Ovary (tissue), 9 donors: ENCODE measurements around the gene CCL1. TPM values are rescaled to one million over a fixed set of nuclear protein-coding genes. Genes with fewer than 3 reads are reported as not detected.

Source experiments
- DNase-seq, 5 donors: peaks; one replicate each; pipeline ENCODE4 v3.0.0-alpha.2; 2019 to 2020
- H3K27ac ChIP-seq, 2 donors: fragments of 200-600 bp; one replicate each; pipeline versions ENCODE4 v1.5.1 to v1.8.0; 2019 to 2022
- H3K27me3 ChIP-seq: fragments of 200-600 bp; one replicate; pipeline ENCODE4 v1.8.0; 2022
- H3K36me3 ChIP-seq: fragments of 200-600 bp; sonication (generic); one replicate; pipeline ENCODE4 v1.5.1; 2019
- H3K4me1 ChIP-seq: one replicate; pipeline ENCODE4 v1.8.1; 2013; ENCODE audit warnings: mild to moderate bottlenecking, moderate library complexity; ENCODE audit not compliant: insufficient read depth
- H3K4me3 ChIP-seq: fragments of 200-600 bp; sonication (generic); one replicate; pipeline ENCODE4 v1.5.1; 2017
- H3K9me3 ChIP-seq, 2 donors: fragments of 200-600 bp in 1 of 2; sonication (generic) in 1 of 2; one replicate each; pipeline versions ENCODE4 v1.5.1 to v1.8.1; 2013 to 2019; ENCODE audit warnings: mild to moderate bottlenecking in 1 of 2, moderate library complexity in 1 of 2
- EP300 ChIP-seq: sonication (generic); formaldehyde crosslinking; IDR thresholded peaks from one replicate; pipeline ENCODE4 v1.6.1; 2017; ENCODE audit warnings: antibody characterized with exemption
- POLR2A ChIP-seq: fragments of 450-650 bp; IDR thresholded peaks from one replicate; pipeline ENCODE4 v1.6.1; 2017; ENCODE audit warnings: antibody characterized with exemption, mild to moderate bottlenecking, moderate library complexity
- WGBS, 3 donors: extraction: QIAGEN DNeasy Blood & Tissue Kit in 1 of 3; methylation state at CpG; one replicate each; pipeline versions ENCODE4 v1.1.5 to v1.1.7; 2013 to 2017; 5-methylcytosine and 5-hydroxymethylcytosine counted together
- intact Hi-C, 4 donors: fragments of 100-400 bp; cut with DNase I; formaldehyde crosslinking; loops; one replicate each; pipeline versions ENCODE4 v1.11.0 to v1.15.1; 2022 to 2023
- polyA plus RNA-seq, 2 donors: library from polyadenylated mRNA; stranded (reverse); fragments of 200-250 nt in 1 of 2; fragments of 350-450 nt in 1 of 2; fragmentation: Illumina TruSeq in 1 of 2; extraction: RNeasy Lipid Tissue Mini Kit (QIAGEN cat#74804) in 1 of 2; gene quantifications; one replicate each; pipeline ENCODE4 v1.2.3, GENCODE V29; 2013 to 2014
- total RNA-seq, 7 donors: library from RNA; depleted of rRNA in 2 of 7; stranded (reverse); fragments of >200 nt in 2 of 7; fragmentation: NEBNext Ultra II Directional in 3 of 7; extraction: Animal tissue kit (Norgen Biotek cat#: 25700) in 3 of 7; gene quantifications; one replicate each; pipeline versions ENCODE4 v1.1.0 to v1.2.4, GENCODE V29; 2016 to 2023
- TF ChIP-seq, protein P1 (sequence below), 3 donors: fragments of 450-650 bp in 2 of 3; fragments of 200-600 bp in 1 of 3; IDR thresholded peaks; one replicate each; pipeline versions ENCODE4 v1.5.1 to v1.8.0; 2016 to 2022; ENCODE audit warnings: antibody characterized with exemption in 3 of 3, mild to moderate bottlenecking in 1 of 3
- donor health status: DM: no; HTN: no; CAD: no; lungs with moderate emphysema.
- donor health status: DM: no; HTN: no; CAD: no.
- donor health status: Bipolar disorder and iron deficiency.
- donor health status: DM: yes; HTN: yes; CAD: no.
- donor health status: DM: no; HTN: no; CAD: no.
- donor health status: DM: yes; HTN: yes; CAD: no.

Gene CCL1
- total and polyA plus RNA-seq, 9 donors, result not detected

- WGBS, 3 donors, result 81 to 86% (median 84%) methylated on average over 4 of the region's 4 CpGs
- no peaks in the 10 kb centered on the region for H3K27me3 ChIP-seq
- no peak for DNase-seq
- intact Hi-C loops, result no loop called here
- H3K4me1 ChIP-seq, result no peaks in the 10 kb centered on the region
- TF ChIP-seq EP300 (no peak), POLR2A (no peak)
- TF ChIP-seq, protein P1, sequence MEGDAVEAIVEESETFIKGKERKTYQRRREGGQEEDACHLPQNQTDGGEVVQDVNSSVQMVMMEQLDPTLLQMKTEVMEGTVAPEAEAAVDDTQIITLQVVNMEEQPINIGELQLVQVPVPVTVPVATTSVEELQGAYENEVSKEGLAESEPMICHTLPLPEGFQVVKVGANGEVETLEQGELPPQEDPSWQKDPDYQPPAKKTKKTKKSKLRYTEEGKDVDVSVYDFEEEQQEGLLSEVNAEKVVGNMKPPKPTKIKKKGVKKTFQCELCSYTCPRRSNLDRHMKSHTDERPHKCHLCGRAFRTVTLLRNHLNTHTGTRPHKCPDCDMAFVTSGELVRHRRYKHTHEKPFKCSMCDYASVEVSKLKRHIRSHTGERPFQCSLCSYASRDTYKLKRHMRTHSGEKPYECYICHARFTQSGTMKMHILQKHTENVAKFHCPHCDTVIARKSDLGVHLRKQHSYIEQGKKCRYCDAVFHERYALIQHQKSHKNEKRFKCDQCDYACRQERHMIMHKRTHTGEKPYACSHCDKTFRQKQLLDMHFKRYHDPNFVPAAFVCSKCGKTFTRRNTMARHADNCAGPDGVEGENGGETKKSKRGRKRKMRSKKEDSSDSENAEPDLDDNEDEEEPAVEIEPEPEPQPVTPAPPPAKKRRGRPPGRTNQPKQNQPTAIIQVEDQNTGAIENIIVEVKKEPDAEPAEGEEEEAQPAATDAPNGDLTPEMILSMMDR (IDR thresholded peaks at IDR 0.05), result no peak
- no peaks in the 10 kb centered on the region for H3K36me3 ChIP-seq
- H3K27ac ChIP-seq, result no peak overlapping the region
- H3K4me3 ChIP-seq, result no peak overlapping the region
- no peaks in the 10 kb centered on the region for H3K9me3 ChIP-seq
Measured at GRCh38 chr17:34390649-34391048, 27.6 kb upstream of the CCL1 start.

DNA sequence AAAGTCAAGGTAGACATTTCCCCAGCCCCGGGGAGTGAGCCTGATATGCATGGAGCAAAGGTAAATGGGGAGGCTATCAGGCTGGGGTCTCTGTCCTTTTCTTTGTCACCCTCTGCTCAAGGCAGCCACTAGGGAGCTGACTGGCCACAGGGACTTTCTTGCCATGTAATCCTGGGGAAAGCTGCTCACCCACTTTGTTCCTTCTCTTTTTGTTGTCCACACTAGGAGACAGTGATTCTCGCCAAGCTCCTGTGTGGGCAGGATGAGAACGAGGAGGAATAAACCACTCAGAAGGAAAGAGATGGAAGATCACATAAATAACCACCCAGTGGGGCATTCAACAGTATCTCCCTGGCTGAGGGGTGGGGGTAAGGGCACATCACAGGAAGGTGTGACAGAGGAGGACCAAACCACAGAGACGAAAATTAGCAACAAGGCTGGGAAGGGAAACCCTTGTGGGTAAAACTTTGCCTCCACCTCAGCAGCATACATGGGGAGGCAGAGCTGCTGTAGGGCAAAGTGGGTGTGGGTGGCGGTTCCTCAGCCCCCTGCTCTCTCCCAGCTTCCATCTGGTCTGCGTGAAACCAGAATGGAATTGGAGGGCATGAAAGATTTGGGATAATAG lies 26.2 kb upstream of the CCL1 start:
- WGBS, 3 donors, result 65 to 75% (median 67%) methylated on average over 6 of the region's 6 CpGs
- TF ChIP-seq EP300 (no peak), POLR2A (no peak)
- TF ChIP-seq, protein P1 (IDR thresholded peaks at IDR 0.05), result no peak
- intact Hi-C loops, result no loop called here
- no peaks in the 10 kb centered on the region for H3K4me1 ChIP-seq
- no peak overlapping the region for H3K27ac ChIP-seq
- no peak overlapping the region for H3K4me3 ChIP-seq
- no peak for DNase-seq
- no peaks in the 10 kb centered on the region for H3K36me3 ChIP-seq
- H3K9me3 ChIP-seq, result no peaks in the 10 kb centered on the region
- H3K27me3 ChIP-seq, result no peaks in the 10 kb centered on the region

GRCh38 chr17:34387566-34387965 lies 24.5 kb upstream of the CCL1 start:
- WGBS, 3 donors, result 52 to 70% (median 53%) methylated on average over 5 of the region's 5 CpGs
- Histone ChIP-seq H3K9me3 (no peaks in the 10 kb centered on the region), H3K27me3 (no peaks in the 10 kb centered on the region), H3K27ac (no peak overlapping the region), H3K36me3 (no peaks in the 10 kb centered on the region), H3K4me1 (no peaks in the 10 kb centered on the region), H3K4me3 (no peak overlapping the region)
- TF ChIP-seq EP300, result no peak
- TF ChIP-seq POLR2A, result no peak
- TF ChIP-seq, protein P1 (IDR thresholded peaks at IDR 0.05), result no peak
- DNase-seq, result no peak
- intact Hi-C loops, result no loop called here

GRCh38 chr17:34386697-34387550 lies 23.9 kb upstream of the CCL1 start:
- no peaks in the 10 kb centered on the region for H3K4me1 ChIP-seq
- intact Hi-C loops, result no loop called here
- no peaks in the 10 kb centered on the region for H3K36me3 ChIP-seq
- H3K27me3 ChIP-seq, result no peaks in the 10 kb centered on the region
- TF ChIP-seq, protein P1 (IDR thresholded peaks at IDR 0.05), result no peak
- DNase-seq, result no peak
- H3K4me3 ChIP-seq, result no peak overlapping the region
- H3K27ac ChIP-seq, result no peak overlapping the region
- WGBS, 3 donors, result 57 to 61% (median 59%) methylated on average over 5 of the region's 5 CpGs
- no peaks in the 10 kb centered on the region for H3K9me3 ChIP-seq
